NCI-H2107 treated with DMSO at 0.1 percent for 48 hours (cell line): Measurements from ENCODE around the gene RAD50.

ENCODE experiments used
- DNase-seq: peaks from one replicate; lab custom pipeline; 2025; ENCODE audit not compliant: unreplicated experiment; lab: John Stamatoyannopoulos, UW

RAD50 gene

GRCh38 chr5:132692632-132692967 is 135.8 kb downstream of the RAD50 start:
- DNase-seq: no peak
